ENCODE results near the gene NT5DC4.

Gene NT5DC4

GRCh38 chr2:112757265-112757664, 36.4 kb downstream of the NT5DC4 start:
- no peak for DNase-seq

DNA sequence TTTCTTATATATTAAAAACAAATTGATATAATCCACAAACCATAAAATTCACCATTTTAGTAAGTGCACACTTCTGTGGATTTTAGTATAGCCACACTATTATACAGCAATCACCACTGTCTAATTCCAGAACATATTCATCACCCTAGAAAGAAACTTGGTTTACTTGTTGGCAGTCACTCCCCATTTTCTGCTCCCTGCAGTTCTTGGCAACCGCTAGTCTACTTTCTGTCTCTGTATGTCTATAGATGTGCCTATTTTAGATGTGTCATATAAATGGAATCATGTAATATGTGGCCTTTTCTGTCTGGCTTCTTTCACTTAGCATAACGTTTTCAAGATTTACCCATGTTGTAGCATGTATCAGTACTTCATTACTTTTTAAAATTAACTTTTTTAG, 37.9 kb downstream of the NT5DC4 start:
- DNase-seq = no peak

DNA sequence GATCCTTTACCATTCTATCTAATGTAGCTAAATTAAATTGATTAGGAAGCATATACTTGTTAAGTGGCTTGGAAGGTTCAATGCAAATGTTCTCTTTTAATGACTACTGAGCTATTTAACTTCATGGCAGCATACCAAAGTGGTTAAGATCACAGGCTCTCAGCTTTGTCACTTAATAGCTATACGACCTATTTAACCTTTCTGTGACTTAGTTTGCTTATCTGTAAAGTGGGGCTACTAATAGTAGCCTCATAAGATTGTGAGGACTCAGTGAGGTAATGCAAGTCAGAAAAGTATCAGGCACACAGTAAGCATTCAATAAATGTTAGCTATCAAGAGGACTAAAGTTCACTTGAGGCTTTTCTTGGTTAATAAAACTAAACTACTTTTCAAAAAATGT, 39.3 kb downstream of the NT5DC4 start:
- no peak for DNase-seq

DNA sequence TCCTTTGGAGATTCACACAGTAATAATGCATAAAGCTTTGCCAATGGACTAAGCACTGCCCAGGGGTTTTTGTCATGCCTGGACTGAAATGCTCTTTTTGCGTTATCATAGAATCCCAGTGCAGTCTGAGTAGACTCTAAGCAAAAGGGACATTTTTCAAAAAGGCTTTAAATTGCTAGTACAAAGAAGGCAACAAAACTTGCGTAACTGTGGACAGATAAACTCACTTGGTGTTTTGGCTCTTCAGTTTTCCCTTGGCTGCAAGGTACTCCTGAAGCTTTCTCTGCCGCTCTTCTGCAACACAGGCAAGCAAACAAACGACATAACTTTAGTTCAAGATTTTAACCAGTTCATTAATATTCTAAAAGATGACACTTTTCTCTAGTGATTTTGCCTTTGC, 41.5 kb downstream of the NT5DC4 start:
- DNase-seq = no peak

- DNase-seq = peak; percentile 96
Observed at GRCh38 chr2:112764071-112765044, 43.5 kb downstream of the NT5DC4 start, which contains the start of gene CKAP2L. Gene CKAP2L (minus strand): TSS chr2:112764609. CDS start chr2:112764598, 11 bp downstream.

- DNase-seq = no peak
Observed at GRCh38 chr2:112765251-112765650, 44.4 kb downstream of the NT5DC4 start.

- DNase-seq = no peak
Observed at GRCh38 chr2:112767693-112768330, 47.0 kb downstream of the NT5DC4 start.

- no peak for DNase-seq
Observed at GRCh38 chr2:112768432-112768831, 47.6 kb downstream of the NT5DC4 start.

- DNase-seq = peak; percentile 5
Observed at GRCh38 chr2:112772322-112772721, 51.5 kb downstream of the NT5DC4 start.

- no peak for DNase-seq
Observed at GRCh38 chr2:112772911-112773475, 52.2 kb downstream of the NT5DC4 start.

DNA sequence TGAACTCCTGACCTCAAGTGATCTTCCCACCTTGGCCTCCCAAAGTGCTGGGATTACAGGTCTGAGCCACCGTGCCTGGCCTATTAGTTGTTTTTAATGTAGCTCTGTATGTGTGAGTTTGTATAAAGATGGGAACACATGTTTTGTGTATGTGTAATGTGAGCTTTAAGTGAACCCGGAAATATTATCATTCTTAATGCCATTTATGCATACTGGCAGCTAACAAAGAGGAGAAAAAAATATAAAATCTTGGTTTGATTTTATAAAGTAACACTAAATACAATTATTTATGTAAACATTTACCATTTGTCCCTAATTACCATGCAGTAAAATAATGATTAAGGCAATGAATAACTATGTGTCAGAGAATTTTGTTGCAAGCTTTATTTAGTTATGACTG, 52.7 kb downstream of the NT5DC4 start:
- no peak for DNase-seq

DNA sequence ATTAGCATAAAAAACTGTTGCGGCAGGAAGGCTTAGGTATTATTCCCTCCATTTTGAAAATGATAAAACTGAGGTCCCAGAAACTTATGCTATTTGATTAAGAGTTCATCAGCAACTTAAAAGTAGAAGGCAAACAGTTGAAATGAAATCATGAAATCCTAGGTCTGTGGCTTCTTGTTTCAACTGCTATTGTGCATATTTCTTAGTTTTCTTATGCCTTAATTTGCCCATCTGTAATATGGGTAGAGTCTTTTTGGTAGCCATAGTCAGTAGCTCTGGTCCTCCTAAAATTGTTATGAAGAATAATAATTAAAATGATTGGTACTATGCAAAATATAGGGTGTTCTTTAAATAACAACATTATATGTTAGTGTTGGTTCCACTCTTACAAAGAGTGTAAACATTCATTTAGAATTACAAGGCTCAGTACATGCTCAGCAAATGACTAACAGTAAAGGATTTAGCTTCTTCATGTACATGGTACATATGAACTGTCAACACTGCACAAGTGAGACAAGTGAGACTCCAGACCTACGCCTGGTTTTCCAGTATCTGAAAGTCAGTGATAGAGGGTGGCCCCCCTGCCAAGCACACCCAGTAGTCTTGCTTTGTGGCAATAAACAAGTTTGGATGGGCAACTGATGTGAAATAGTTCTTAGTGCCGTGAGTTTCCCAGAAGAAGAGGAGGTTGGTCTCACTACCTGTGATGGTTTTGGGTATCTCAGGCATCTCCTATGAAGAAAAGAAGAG, 53.9 kb downstream of the NT5DC4 start:
- no peak for DNase-seq

DNA sequence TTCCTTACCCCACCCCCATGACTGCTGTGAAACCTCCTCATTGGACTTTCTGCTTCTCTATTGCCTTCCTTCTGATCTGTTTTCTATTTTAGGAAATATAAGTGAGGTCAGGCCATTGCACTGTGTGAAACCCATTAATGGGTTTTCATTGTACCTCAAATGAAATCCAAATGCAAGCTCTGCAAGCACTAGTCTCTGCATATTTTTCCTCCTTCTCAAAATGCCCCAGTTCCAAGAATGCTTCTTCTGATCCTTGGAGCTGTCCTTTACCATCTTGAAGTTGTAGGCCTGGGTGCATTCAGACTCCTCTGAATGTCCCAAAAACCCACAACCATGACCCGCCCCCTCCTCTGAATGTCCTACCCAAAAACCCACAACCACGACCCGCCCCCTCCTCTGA, 55.3 kb downstream of the NT5DC4 start:
- no peak for DNase-seq

GRCh38 chr2:112777036-112777435, 56.2 kb downstream of the NT5DC4 start:
- DNase-seq = no peak

- no peak for DNase-seq
Observed at GRCh38 chr2:112779598-112779997, 58.8 kb downstream of the NT5DC4 start.

DNA sequence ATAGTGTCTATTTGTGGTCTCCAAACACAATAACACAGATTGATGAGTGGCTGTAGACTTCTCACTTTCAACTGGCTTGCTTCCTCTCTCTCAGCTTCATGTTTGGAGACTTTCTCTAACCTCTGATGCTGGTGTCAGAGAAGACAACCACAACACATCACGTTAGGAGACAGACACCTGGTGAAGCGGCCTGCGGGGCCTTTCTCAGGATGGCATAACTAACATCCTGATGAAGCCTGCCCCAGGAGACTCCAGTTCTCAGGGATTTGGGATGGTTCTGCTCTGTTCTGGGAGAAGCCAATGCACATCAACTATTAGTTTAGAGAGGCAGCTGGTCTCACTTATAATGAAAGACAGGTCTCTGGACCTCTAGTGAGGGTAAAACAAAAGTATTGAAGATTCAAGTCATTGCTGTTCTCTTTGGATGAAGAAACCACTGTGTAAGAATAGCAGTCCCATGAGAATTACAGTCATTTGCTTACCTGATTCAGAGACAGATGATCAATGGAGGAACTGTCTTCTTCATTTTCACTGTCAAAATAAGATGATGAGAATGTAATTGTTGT, 61.5 kb downstream of the NT5DC4 start:
- DNase-seq = no peak

- no peak for DNase-seq
Observed at GRCh38 chr2:112783187-112783714, 62.4 kb downstream of the NT5DC4 start.

- DNase-seq = no peak
Observed at GRCh38 chr2:112784199-112785189, 63.7 kb downstream of the NT5DC4 start, which contains the start of gene IL1A. Gene IL1A (minus strand): TSS chr2:112784493. CDS start chr2:112783770, 723 bp downstream.

- no peak for DNase-seq
Observed at GRCh38 chr2:112787294-112787693, 66.5 kb downstream of the NT5DC4 start.

DNA sequence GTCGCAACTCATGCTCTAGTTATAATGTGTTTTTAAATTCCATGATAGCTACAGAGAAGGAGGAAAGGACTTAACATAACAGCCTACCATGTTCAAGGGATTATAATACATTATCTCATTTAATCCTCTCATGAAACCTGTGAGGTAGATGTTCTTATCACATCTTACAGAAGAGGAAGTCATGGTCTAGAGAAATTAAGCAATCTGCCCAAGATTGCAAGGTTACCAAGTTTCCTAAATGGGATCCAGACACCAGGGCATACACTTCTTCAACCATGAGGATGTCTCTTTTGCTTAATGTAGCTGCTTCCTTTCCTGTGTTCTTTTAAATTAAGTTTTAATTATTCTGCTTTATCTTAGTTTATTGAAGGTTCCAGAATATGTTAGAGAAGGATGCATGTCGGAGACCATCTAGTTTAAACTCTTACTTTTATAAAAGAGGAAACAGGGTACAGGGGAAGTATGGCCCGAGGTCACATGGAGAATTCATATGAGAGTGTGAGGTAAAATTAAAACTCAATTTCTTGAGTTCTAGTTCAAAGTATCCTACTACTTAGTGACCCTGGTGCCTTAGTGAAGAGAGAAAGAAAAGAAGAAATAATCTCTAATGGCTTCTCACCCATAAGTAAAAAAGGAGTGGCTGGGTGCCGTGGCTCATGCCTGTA, 67.0 kb downstream of the NT5DC4 start:
- DNase-seq = peak; percentile 15

All from midbrain (tissue), 1 donor.